Stimulated activated memory B cell treated with anti-CD40 and anti-IgM and Interleukin-4, amounts not matched to agents 10 μg/mL and 1 μg/mL and 100 μg/mL, for 72 hours (primary cell): ENCODE results near the gene SLC25A29.
"Not testable (repeated sequence)": the region's sequence is repeated elsewhere in the genome, so short reads cannot be mapped to it uniquely, and the experiment has no call there.

ENCODE experiments used
- ATAC-seq: fragments of 150-1000 bp; cut with Tn5 transposase; 2 replicates; pipeline ENCODE4 v1.10.0; 2021
- H3K27ac Mint-ChIP-seq: one replicate; pipeline ENCODE4 v1.8.0; 2022; ENCODE audit warnings: mild to moderate bottlenecking, mixed read lengths
- H3K27me3 Mint-ChIP-seq: one replicate; pipeline ENCODE4 v1.8.0; 2022; ENCODE audit warnings: mixed read lengths
- H3K36me3 Mint-ChIP-seq: one replicate; pipeline ENCODE4 v1.8.0; 2022; ENCODE audit warnings: mixed read lengths
- H3K4me1 Mint-ChIP-seq: one replicate; pipeline ENCODE4 v1.8.0; 2022; ENCODE audit warnings: mixed read lengths
- H3K4me3 Mint-ChIP-seq: one replicate; pipeline ENCODE4 v1.8.0; 2022; ENCODE audit warnings: mild to moderate bottlenecking, moderate library complexity, mixed read lengths
- H3K9me3 Mint-ChIP-seq: one replicate; pipeline ENCODE4 v1.8.0; 2022; ENCODE audit warnings: mixed read lengths

Gene SLC25A29

GRCh38 chr14:100323121-100323941 is 17.1 kb upstream of the SLC25A29 start, which contains the start of gene SLC25A47:
Gene SLC25A47 (plus strand): TSS chr14:100323339. CDS start chr14:100323415, 76 bp downstream.
- Mint-ChIP-seq H3K36me3 (no peaks in the 10 kb centered on the region), H3K9me3 (no peaks in the 10 kb centered on the region), H3K4me3 (no peak within 1 kb of the TSS), H3K27ac (peak within 1 kb of the TSS; percentile 31), H3K4me1 (no peaks in the 10 kb centered on the region), H3K27me3 (no peaks in the 10 kb centered on the region)
- ATAC-seq, result no peak

GRCh38 chr14:100322138-100322957 is 16.1 kb upstream of the SLC25A29 start:
- Mint-ChIP-seq H3K4me3 (no peak overlapping the region), H3K27ac (peak overlapping the region; percentile 31), H3K9me3 (no peaks in the 10 kb centered on the region), H3K36me3 (no peaks in the 10 kb centered on the region), H3K4me1 (peaks cover 6% of the 10 kb centered on the region), H3K27me3 (no peaks in the 10 kb centered on the region)
- ATAC-seq, result no peak

DNA sequence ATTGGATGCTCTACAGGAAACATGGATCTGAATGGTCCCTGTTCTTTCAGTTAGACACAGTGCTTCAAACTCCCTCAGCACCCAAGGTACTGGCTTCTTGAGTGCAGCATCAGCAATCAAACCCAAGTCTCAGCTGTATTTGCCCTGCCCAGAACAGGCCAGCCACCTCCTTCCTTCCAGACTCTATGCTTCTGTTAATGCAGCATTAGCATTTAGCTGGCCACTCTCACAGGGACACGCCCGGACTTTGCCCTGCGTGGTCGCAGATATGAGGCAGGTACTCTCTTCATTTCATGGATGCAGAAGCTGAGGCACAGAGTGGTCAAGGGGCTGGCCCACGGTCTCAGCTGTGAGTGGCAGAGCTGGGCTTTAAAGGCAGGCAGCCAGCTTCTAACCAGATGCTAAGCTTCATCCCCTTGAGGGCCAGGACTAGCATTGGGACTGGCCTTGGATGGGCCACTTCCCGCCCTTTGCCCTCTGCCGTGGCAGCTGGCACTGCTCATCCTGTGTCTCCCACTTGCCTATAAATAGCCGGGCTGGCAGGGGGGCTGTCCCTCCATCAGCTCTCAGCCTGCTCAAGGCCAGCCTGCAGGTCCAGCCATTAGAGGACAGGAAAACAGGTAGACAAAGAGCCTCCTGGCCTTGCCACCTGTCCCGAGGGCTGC is 15.4 kb upstream of the SLC25A29 start:
- H3K4me3 Mint-ChIP-seq, result no peak overlapping the region
- ATAC-seq, result no peak
- H3K27me3 Mint-ChIP-seq, result no peaks in the 10 kb centered on the region
- H3K27ac Mint-ChIP-seq, result no peak overlapping the region
- H3K36me3 Mint-ChIP-seq, result no peaks in the 10 kb centered on the region
- peaks cover 6% of the 10 kb centered on the region for H3K4me1 Mint-ChIP-seq
- no peaks in the 10 kb centered on the region for H3K9me3 Mint-ChIP-seq

- Mint-ChIP-seq H3K27ac (no peak overlapping the region), H3K9me3 (peaks cover under 1% of the 10 kb centered on the region), H3K27me3 (no peaks in the 10 kb centered on the region), H3K36me3 (no peaks in the 10 kb centered on the region), H3K4me3 (no peak overlapping the region), H3K4me1 (peaks cover 6% of the 10 kb centered on the region)
- ATAC-seq, result no peak
Observed at GRCh38 chr14:100320157-100320856, 14.1 kb upstream of the SLC25A29 start.

DNA sequence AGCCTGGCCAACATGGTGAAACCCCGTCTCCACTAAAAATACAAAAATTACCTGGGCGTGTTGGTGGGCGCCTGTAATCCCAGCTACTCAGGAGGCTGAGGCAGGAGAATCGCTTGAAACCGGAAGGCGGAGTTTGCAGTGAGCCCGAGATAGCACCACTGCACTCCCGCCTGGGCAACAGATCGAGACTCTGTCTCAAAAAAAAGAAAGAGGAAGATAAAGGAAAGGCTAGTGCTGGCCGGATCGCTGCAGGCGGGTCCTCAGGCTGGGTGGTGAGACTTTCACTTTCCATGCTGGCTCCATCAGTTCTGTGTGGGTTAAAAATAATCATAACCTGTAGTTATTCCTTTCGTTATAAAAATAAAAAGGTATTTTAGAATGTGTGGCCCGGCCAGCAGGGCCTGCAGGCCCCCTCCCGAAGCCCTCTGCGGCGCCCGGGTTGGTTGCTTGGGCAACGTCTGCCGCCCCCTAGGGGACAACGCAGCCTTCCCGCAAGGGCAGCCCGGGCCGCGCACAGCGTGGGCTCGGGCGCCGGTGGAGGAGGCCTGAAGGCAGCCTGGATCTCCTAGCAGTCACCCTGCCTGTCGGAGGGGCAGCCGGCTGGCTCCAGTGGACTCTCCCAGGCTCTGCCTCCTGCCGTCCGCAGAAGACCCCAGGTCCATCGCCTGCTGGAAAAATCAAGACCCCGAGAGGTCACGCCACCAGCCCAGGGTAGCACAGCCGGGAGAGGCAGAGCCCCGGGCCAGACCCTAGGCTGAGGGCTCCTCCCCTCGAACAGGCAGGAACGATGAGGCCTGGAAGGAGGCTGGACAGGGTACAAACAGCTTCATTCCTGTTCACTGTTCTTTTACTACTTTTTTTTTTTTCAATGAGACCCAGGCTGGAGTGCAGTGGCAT is 11.9 kb upstream of the SLC25A29 start:
- Mint-ChIP-seq H3K4me1 (peaks cover 6% of the 10 kb centered on the region), H3K4me3 (peak overlapping the region; percentile 76), H3K36me3 (no peaks in the 10 kb centered on the region), H3K27ac (peak overlapping the region; percentile 82), H3K9me3 (peaks cover 7% of the 10 kb centered on the region), H3K27me3 (no peaks in the 10 kb centered on the region)
- ATAC-seq, result peak; percentile 92

- Mint-ChIP-seq H3K9me3 (peaks cover 7% of the 10 kb centered on the region), H3K4me3 (peak overlapping the region; percentile 76), H3K4me1 (peaks cover 11% of the 10 kb centered on the region), H3K36me3 (no peaks in the 10 kb centered on the region), H3K27ac (peak overlapping the region; percentile 82), H3K27me3 (no peaks in the 10 kb centered on the region)
- no peak for ATAC-seq
Observed at GRCh38 chr14:100317389-100317788, 11.1 kb upstream of the SLC25A29 start.

GRCh38 chr14:100314724-100315123 is 8.5 kb upstream of the SLC25A29 start:
- H3K27me3 Mint-ChIP-seq, result no peaks in the 10 kb centered on the region
- no peak for ATAC-seq
- H3K36me3 Mint-ChIP-seq, result no peaks in the 10 kb centered on the region
- H3K4me3 Mint-ChIP-seq, result no peak overlapping the region
- H3K27ac Mint-ChIP-seq, result no peak overlapping the region
- H3K4me1 Mint-ChIP-seq, result peaks cover 28% of the 10 kb centered on the region
- peaks cover 7% of the 10 kb centered on the region for H3K9me3 Mint-ChIP-seq

DNA sequence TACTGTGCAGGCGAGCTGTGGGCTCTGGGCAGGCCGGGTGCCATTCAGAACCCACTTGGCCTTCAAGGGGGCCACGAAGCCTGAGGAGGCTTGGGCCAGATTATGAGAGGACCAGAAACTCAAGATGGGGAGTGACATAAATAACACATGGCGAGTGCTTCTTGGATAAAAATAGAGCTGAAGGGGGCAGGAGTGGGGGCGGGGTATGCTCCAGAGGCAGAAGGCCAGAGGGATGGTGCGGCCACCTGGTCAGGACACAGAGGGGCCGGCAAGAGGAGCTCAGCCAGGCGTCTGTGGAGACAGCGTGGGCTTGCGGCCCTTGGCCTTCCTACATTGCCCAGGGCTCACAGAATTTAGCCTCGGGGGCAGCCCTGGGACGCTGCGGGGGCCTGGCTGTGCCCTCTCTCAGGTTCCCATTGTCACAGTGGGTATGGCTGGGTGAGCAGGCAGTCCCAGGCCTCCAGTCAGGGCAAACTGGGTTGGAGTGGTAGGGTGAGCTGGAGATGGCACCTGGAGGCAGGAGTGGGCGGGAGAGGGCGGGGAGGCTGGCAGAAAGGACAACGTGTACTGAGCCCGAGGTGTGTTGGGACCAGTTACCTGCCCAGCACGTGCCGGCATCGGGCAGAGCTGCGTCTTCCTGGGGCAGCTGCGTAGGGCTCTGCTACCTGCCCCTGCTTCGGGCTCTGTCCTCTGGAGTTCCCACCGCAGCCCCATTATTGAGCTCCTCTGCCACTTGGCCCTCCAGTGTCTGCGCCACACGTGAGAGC is 7.4 kb upstream of the SLC25A29 start:
- no peak overlapping the region for H3K4me3 Mint-ChIP-seq
- H3K36me3 Mint-ChIP-seq, result no peaks in the 10 kb centered on the region
- H3K9me3 Mint-ChIP-seq, result peaks cover 7% of the 10 kb centered on the region
- peak overlapping the region; percentile 72 for H3K27ac Mint-ChIP-seq
- H3K27me3 Mint-ChIP-seq, result no peaks in the 10 kb centered on the region
- H3K4me1 Mint-ChIP-seq, result peaks cover 32% of the 10 kb centered on the region
- ATAC-seq, result no peak

- no peak overlapping the region for H3K4me3 Mint-ChIP-seq
- ATAC-seq, result peak; percentile 9
- no peaks in the 10 kb centered on the region for H3K36me3 Mint-ChIP-seq
- peaks cover 34% of the 10 kb centered on the region for H3K4me1 Mint-ChIP-seq
- H3K9me3 Mint-ChIP-seq, result peaks cover 7% of the 10 kb centered on the region
- H3K27ac Mint-ChIP-seq, result peak overlapping the region; percentile 72
- H3K27me3 Mint-ChIP-seq, result no peaks in the 10 kb centered on the region
Observed at GRCh38 chr14:100312877-100313400, 6.7 kb upstream of the SLC25A29 start.

DNA sequence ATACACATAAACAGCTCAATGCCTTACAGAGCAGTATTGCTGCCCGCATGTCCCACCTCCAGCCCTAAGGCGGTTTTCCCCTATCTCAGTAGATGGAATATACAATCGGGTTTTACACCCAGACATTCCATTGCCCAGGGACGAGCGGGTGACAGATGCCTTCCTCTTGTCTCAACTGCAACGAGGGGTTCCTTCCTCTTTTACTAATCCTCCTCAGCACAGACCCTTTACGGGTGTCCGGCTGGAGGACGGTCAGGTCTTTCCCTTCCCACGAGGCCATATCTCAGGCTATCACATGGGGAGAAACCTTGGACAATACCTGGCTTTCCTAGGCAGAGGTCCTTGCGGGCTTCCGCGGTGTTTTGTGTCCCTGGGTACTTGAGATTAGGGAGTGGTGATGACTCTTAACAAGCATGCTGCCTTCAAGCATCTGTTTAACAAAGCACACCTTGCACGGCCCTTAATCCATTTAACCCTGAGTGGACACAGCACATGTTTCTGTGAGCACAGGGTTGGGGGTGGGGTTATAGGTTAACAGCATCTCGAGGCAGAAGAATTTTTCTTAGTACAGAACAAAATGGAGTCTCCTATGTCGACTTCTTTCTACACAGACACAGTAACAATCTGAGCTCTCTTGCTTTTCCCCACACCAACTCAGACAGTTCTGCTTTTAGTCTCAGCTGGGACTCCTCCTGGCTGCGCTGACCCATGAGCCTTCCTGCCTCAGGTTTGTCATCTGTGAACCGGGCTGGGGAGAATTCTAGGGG is 6.0 kb upstream of the SLC25A29 start:
- peak overlapping the region; percentile 72 for H3K27ac Mint-ChIP-seq
- peak; percentile 53 for ATAC-seq
- H3K9me3 Mint-ChIP-seq, H3K36me3 Mint-ChIP-seq, H3K27me3 Mint-ChIP-seq: not testable (repeated sequence)
- H3K4me1 Mint-ChIP-seq, result peaks cover 36% of the 10 kb centered on the region
- H3K4me3 Mint-ChIP-seq, result peak overlapping the region; percentile 28

DNA sequence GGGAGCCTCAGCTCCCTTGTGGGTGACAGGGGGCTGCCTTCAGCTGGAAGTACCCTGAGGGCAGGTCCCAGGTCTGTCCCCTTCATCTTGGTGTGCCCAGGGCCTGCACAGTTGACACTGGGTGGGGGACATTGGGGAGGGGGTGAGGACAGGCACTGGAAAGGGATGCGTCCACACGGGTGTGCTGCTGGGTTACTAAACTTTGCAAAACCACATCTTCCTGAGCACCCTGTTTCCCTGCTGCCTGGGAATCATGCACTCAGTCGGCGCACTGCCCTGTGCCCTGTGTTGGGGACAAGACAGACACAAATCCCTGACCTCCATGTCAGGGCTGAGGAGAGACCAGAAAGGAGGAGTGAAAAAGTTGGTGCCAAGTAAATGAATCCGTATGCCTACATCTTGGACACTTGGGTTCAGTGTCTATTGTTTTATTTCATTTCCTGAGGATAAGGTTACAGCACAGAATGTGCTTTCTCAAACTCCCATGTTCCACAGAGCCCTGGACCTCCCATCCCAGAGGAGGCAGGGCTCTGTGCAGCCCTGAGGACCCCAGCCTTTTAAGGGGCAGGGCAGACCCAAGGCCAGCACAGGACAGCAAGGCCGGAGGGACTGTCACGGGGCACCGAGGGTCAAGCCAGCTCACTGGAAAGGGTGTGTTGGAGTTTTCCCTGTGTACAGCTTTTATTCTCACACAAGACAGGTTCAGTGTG is 2.9 kb upstream of the SLC25A29 start:
- Mint-ChIP-seq H3K27ac (no peak overlapping the region), H3K4me1 (peaks cover 54% of the 10 kb centered on the region), H3K36me3 (no peaks in the 10 kb centered on the region), H3K27me3 (no peaks in the 10 kb centered on the region), H3K4me3 (no peak overlapping the region), H3K9me3 (no peaks in the 10 kb centered on the region)
- ATAC-seq, result no peak

GRCh38 chr14:100308427-100308792 is 2.2 kb upstream of the SLC25A29 start:
- not testable (repeated sequence) for H3K27ac Mint-ChIP-seq, H3K27me3 Mint-ChIP-seq, H3K4me3 Mint-ChIP-seq, H3K9me3 Mint-ChIP-seq, H3K36me3 Mint-ChIP-seq, ATAC-seq
- peaks cover 61% of the 10 kb centered on the region for H3K4me1 Mint-ChIP-seq
